DMS153 (cell line): ENCODE results near the gene NAA11.
"Not testable (repeated sequence)": the region's sequence is repeated elsewhere in the genome, so short reads cannot be mapped to it uniquely, and the experiment has no call there.

ENCODE experiments used
- DNase-seq: peaks from one replicate; lab custom pipeline; 2025; lab: John Stamatoyannopoulos, UW

The NAA11 gene

GRCh38 chr4:79308971-79309370 is 16.9 kb downstream of the NAA11 start:
- DNase-seq = no peak

- no peak for DNase-seq
These were observed 17.7 kb downstream of the NAA11 start for GRCh38 chr4:79308137-79308536.

GRCh38 chr4:79306795-79307194 is 19.1 kb downstream of the NAA11 start:
- no peak for DNase-seq

- DNase-seq = no peak
These were observed 25.6 kb downstream of the NAA11 start for GRCh38 chr4:79300280-79300679.

- no peak for DNase-seq
These were observed 27.4 kb downstream of the NAA11 start for GRCh38 chr4:79298484-79298883.

GRCh38 chr4:79298027-79298426 is 27.8 kb downstream of the NAA11 start:
- no peak for DNase-seq

- DNase-seq = no peak
These were observed 28.4 kb downstream of the NAA11 start for GRCh38 chr4:79297479-79297878.

GRCh38 chr4:79296768-79297428 is 29.0 kb downstream of the NAA11 start:
- no peak for DNase-seq

GRCh38 chr4:79295086-79295485 is 30.8 kb downstream of the NAA11 start:
- DNase-seq = no peak

GRCh38 chr4:79294064-79294463 is 31.8 kb downstream of the NAA11 start:
- DNase-seq = no peak

GRCh38 chr4:79292008-79292407 is 33.9 kb downstream of the NAA11 start:
- DNase-seq = no peak

GRCh38 chr4:79290376-79290775 is 35.5 kb downstream of the NAA11 start:
- DNase-seq = no peak

- DNase-seq = no peak
These were observed 37.7 kb downstream of the NAA11 start for GRCh38 chr4:79288185-79288584.

GRCh38 chr4:79287718-79288117 is 38.1 kb downstream of the NAA11 start:
- no peak for DNase-seq

GRCh38 chr4:79287076-79287475 is 38.8 kb downstream of the NAA11 start:
- DNase-seq = no peak

- no peak for DNase-seq
These were observed 44.1 kb downstream of the NAA11 start for GRCh38 chr4:79281566-79282359.

GRCh38 chr4:79277467-79277866 is 48.4 kb downstream of the NAA11 start:
- not testable (repeated sequence) for DNase-seq

- DNase-seq = no peak
These were observed 51.9 kb downstream of the NAA11 start for GRCh38 chr4:79273915-79274314.

- no peak for DNase-seq
These were observed 53.1 kb downstream of the NAA11 start for GRCh38 chr4:79272761-79273160.

GRCh38 chr4:79272126-79272525 is 53.7 kb downstream of the NAA11 start:
- DNase-seq = no peak

- DNase-seq = no peak
These were observed 58.2 kb downstream of the NAA11 start for GRCh38 chr4:79267671-79268070.
